ENCODE results near the gene CCNA1. TPM values are rescaled to one million over a fixed set of nuclear protein-coding genes. Genes with fewer than 3 reads are reported as not detected.

CCNA1 gene
- total RNA-seq, 1 donor from 2014 or later = 0.27 TPM

DNA sequence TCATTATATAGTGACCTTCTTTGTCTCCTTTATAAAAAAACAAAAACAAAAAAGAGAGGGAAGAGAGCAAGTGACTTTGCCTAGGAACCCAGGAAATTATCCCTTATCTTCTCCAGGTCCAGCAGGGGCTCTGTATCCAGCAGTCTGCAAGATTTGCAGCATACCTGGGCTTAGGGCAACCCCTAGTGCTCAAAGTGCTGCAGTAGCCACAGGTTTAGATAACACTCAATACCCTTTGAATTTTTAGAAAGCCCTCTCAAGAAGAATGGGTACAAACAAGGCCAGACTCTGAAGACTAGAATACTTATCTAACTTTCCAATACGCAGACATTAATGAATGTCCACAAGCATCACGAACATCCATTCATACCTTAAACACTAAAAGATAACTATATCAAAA is 43.2 kb downstream of the CCNA1 start:
- Mint-ChIP-seq H3K27me3 (ENCODE audit: low read depth) (peaks cover 16% of the 10 kb centered on the region), H3K36me3 (ENCODE audit: low read depth) (peaks cover 1% of the 10 kb centered on the region), H3K9me3 (ENCODE audit: low read depth) (peaks cover 31% of the 10 kb centered on the region), H3K4me1 (ENCODE audit: low read depth) (no peaks in the 10 kb centered on the region), H3K4me3 (ENCODE audit: unreplicated experiment) (no peak overlapping the region), H3K27ac (ENCODE audit: unreplicated experiment) (no peak overlapping the region)
- TF ChIP-seq, protein P1, sequence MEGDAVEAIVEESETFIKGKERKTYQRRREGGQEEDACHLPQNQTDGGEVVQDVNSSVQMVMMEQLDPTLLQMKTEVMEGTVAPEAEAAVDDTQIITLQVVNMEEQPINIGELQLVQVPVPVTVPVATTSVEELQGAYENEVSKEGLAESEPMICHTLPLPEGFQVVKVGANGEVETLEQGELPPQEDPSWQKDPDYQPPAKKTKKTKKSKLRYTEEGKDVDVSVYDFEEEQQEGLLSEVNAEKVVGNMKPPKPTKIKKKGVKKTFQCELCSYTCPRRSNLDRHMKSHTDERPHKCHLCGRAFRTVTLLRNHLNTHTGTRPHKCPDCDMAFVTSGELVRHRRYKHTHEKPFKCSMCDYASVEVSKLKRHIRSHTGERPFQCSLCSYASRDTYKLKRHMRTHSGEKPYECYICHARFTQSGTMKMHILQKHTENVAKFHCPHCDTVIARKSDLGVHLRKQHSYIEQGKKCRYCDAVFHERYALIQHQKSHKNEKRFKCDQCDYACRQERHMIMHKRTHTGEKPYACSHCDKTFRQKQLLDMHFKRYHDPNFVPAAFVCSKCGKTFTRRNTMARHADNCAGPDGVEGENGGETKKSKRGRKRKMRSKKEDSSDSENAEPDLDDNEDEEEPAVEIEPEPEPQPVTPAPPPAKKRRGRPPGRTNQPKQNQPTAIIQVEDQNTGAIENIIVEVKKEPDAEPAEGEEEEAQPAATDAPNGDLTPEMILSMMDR (IDR thresholded peaks at IDR 0.05) = no peak
- DNase-seq (ENCODE audit: low spot score) = no peak

DNA sequence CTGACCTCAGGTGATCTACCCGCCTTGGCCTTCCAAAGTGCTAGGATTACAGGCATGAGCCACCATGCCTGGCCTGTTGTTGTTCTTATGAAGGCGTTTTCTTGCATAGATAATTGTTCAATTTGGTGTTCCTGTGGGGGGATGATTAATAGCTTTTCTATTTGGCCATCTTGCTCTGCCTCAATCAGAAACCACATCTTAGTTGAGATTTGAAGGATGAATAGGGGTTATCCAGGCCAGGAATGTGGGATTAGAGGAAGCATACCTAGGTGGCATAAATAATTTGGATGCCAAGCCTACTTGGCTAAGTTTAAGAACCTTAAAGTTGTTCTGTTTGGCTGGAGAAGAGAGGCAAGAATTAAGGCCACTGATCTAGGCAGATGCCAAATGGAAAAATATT is 44.4 kb downstream of the CCNA1 start:
- H3K4me3 Mint-ChIP-seq (ENCODE audit: unreplicated experiment) = no peak overlapping the region
- no peak overlapping the region for H3K27ac Mint-ChIP-seq (ENCODE audit: unreplicated experiment)
- H3K9me3 Mint-ChIP-seq (ENCODE audit: low read depth) = peaks cover 28% of the 10 kb centered on the region
- DNase-seq (ENCODE audit: low spot score) = no peak
- peaks cover 1% of the 10 kb centered on the region for H3K36me3 Mint-ChIP-seq (ENCODE audit: low read depth)
- peaks cover 14% of the 10 kb centered on the region for H3K27me3 Mint-ChIP-seq (ENCODE audit: low read depth)
- H3K4me1 Mint-ChIP-seq (ENCODE audit: low read depth) = no peaks in the 10 kb centered on the region
- TF ChIP-seq, protein P1 (IDR thresholded peaks at IDR 0.05) = no peak

DNA sequence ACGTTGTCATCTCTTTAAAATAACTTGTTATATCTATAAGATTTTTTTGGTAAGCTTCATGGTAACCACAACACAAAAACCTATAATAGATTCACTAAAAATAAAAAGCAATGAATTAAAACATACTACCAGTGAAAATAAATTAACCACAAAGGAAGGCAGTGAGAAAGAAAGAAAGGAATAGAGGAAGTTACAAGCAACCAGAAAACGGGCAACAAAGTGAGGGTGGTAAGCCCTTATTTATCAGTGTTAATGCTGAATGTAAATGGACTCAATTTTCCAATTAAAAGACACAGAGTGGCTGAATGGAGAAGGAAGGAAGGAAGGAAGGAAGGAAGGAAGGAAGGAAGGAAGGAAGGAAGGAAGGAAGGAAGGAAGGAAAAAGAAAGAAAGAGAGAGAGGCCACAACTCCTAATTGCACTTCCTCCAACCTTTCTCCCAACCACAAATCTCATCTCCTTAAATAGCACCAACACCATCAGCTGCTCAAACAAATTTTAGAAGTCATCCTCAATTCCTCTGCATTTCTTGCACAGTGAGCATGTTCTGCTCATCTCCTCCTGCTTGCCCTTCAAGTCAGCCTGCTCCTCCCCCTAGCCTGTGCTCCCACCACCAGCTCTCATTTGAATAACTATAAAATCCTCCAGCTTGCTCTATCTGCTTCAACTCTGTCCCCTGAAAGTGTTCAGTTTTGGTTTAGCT is 48.6 kb downstream of the CCNA1 start:
- no peak overlapping the region for H3K4me3 Mint-ChIP-seq (ENCODE audit: unreplicated experiment)
- no peak for DNase-seq (ENCODE audit: low spot score)
- TF ChIP-seq, protein P1 (IDR thresholded peaks at IDR 0.05) = no peak
- no peaks in the 10 kb centered on the region for H3K4me1 Mint-ChIP-seq (ENCODE audit: low read depth)
- H3K27ac Mint-ChIP-seq (ENCODE audit: unreplicated experiment) = no peak overlapping the region
- H3K36me3 Mint-ChIP-seq (ENCODE audit: low read depth) = no peaks in the 10 kb centered on the region
- H3K27me3 Mint-ChIP-seq (ENCODE audit: low read depth) = peaks cover 11% of the 10 kb centered on the region
- H3K9me3 Mint-ChIP-seq (ENCODE audit: low read depth) = peaks cover 9% of the 10 kb centered on the region

DNA sequence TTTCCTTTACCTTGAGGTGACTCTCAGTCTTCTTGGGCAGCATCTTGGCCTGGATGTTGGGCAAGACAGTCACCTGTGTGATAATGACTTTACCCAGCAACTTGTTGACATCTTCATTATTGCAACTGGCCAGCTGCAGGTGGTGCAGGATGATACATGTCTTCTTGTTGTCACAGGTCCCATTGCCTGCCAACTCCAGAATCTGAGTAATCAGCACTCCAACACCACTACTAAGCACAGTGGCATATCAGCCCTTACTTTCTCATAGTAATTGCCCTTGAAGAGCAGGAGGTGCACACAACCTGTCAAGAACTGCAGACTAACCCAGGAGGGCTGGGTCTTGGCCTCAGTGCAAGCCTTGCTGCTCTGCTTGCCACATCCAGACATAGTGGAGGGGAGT is 57.8 kb downstream of the CCNA1 start:
- no peak for DNase-seq (ENCODE audit: low spot score)
- Mint-ChIP-seq H3K4me3 (ENCODE audit: unreplicated experiment) (no peak overlapping the region), H3K9me3 (ENCODE audit: low read depth) (no peaks in the 10 kb centered on the region), H3K27ac (ENCODE audit: unreplicated experiment) (no peak overlapping the region), H3K36me3 (ENCODE audit: low read depth) (no peaks in the 10 kb centered on the region), H3K4me1 (ENCODE audit: low read depth) (no peaks in the 10 kb centered on the region), H3K27me3 (ENCODE audit: low read depth) (peaks cover 12% of the 10 kb centered on the region)
- TF ChIP-seq, protein P1 (IDR thresholded peaks at IDR 0.05) = no peak

Other genes starting within 250 kb of the CCNA1 start
- 0.15 to 0.19 TPM in 2 of 3 replicates, not detected in the other for gene SOHLH2, start 217.9 kb upstream of the CCNA1 start, total RNA-seq
- gene CCDC169, start 134.7 kb upstream of the CCNA1 start, total RNA-seq = 1.8 to 2.3 TPM (median 2.2 TPM) in 3 replicates
- 93.6 to 97.1 TPM (median 95.6 TPM) in 3 replicates for gene SPART, start 86.1 kb upstream of the CCNA1 start, total RNA-seq
- gene SERTM1, start 241.5 kb downstream of the CCNA1 start, total RNA-seq = not detected in 3 replicates